GM12891 (cell line): ENCODE results near the gene PSMA1.
A peak's percentile ranks its signal among the peaks of the same experiment; 100 is the strongest.
"Not testable (repeated sequence)": the region's sequence is repeated elsewhere in the genome, so short reads cannot be mapped to it uniquely, and the experiment has no call there.

Experiments
- DNase-seq: peaks from one replicate; pipeline ENCODE4 v3.0.0; 2011; ENCODE audit warnings: low spot score; ENCODE audit not compliant: insufficient read length
- FAIRE-seq: peaks from 2 replicates; lab custom pipeline; 2011; peaks lifted over from hg19 to GRCh38; lab: Jason Lieb, UNC
- PAX5 ChIP-seq: IDR thresholded peaks from 2 replicates; pipeline ENCODE4 v1.6.1; 2011; ENCODE audit warnings: low read length, moderate library complexity, mild to moderate bottlenecking; ENCODE audit not compliant: insufficient read depth, severe bottlenecking
- POLR2A ChIP-seq: IDR thresholded peaks from 2 replicates; pipeline ENCODE4 v1.6.1; 2011; ENCODE audit warnings: low read depth, low read length, control low read depth
- POLR2AphosphoS5 ChIP-seq: IDR thresholded peaks from 2 replicates; pipeline ENCODE4 v1.6.1; 2011; ENCODE audit warnings: low read depth, low read length, control low read depth
- POU2F2 ChIP-seq: IDR thresholded peaks from 2 replicates; pipeline ENCODE4 v1.6.1; 2011; ENCODE audit warnings: low read depth, mild to moderate bottlenecking, control low read depth, low read length, moderate library complexity
- SPI1 ChIP-seq: IDR thresholded peaks from 2 replicates; pipeline ENCODE4 v1.6.1; 2011; ENCODE audit warnings: low read depth, low read length, control low read depth
- TAF1 ChIP-seq: IDR thresholded peaks from 2 replicates; pipeline ENCODE4 v1.6.1; 2011; ENCODE audit warnings: low read depth, low read length, control low read depth

PSMA1 gene

DNA sequence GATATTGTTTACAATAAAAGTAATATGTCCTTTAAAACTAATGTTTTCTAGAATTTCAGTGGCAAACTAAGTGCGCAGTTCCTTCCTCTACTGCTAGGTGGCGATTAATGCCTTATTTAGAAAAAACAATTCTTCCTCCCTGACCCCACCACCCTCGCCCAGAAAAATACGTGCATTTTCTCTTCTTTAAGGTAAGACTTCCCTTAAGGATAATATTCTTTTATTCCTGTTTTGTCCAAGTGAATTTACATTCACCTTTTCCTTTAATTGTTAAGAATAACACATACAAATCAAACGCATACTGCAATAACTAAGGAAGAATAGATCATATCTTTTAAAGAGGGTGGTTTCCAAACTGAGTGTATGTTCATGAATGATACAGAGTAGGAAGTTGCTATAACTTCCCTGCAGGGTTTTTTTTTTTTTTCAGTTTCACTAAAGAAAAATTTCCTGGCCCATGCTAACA lies 17.0 kb upstream of the PSMA1 start:
- FAIRE-seq (no peak), DNase-seq (peak; percentile 43)
- no peak for TF ChIP-seq TAF1
- TF ChIP-seq POU2F2 = no peak
- no peak for TF ChIP-seq SPI1

GRCh38 chr11:14535166-14535565 lies 15.0 kb upstream of the PSMA1 start:
- DNase-seq, FAIRE-seq: not testable (repeated sequence)

GRCh38 chr11:14529951-14530350 lies 9.8 kb upstream of the PSMA1 start:
- DNase-seq = no peak

DNA sequence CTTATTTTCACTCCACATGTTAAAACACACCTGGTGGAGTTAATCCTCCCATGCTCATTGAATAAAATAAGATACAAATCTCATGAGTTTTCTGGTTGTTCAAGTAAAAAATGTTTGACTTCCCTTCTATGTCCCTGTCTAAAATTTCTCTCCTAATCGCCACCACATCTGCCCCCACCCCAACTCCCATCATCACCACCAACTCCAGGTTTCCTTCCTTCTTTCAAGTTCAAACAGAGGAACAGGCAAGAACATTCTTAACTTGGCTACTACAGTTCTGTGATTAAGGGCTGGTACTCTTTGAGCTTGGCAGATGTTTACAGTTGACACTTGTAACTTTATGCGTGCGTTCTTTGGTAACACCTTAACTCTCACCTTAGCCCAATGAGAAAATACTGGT lies 9.1 kb upstream of the PSMA1 start:
- no peak for DNase-seq
- TF ChIP-seq POLR2A = no peak
- TF ChIP-seq POU2F2 = no peak
- TF ChIP-seq TAF1 = no peak
- TF ChIP-seq SPI1 = no peak
- TF ChIP-seq POLR2AphosphoS5 = no peak
- TF ChIP-seq PAX5 = no peak
- FAIRE-seq = no peak

More at GRCh38 chr11:14529951-14530350, 9.8 kb upstream of the PSMA1 start:
- FAIRE-seq = no peak
- TF ChIP-seq PAX5 (no peak), SPI1 (no peak), TAF1 (no peak), POU2F2 (no peak), POLR2AphosphoS5 (no peak), POLR2A (no peak)

DNA sequence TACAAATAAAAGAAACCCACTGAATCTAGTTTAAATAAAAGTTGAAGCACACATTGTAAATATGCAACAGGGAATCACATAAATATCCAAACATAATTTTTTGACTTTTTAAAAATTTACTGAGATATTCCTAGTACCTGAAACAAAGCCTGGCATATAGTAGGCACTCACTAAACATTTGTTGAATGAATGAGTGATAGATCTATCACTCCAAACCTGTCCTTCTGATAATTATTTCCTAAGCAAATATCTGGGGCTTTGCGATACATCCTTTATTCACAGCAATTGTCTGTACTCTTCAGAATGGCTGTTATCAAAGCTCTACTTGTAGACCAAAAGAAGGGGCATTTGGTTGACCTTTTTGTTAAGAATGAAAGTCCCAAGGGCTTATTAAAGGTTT lies 2.6 kb upstream of the PSMA1 start:
- no peak for TF ChIP-seq TAF1
- TF ChIP-seq POU2F2 = no peak
- TF ChIP-seq POLR2AphosphoS5 = no peak
- TF ChIP-seq POLR2A = no peak
- FAIRE-seq (no peak), DNase-seq (no peak)

GRCh38 chr11:14522245-14522644 lies 2.1 kb upstream of the PSMA1 start:
- FAIRE-seq = no peak
- TF ChIP-seq POLR2AphosphoS5 = no peak
- no peak for TF ChIP-seq PAX5
- no peak for TF ChIP-seq TAF1
- TF ChIP-seq POU2F2 = no peak
- TF ChIP-seq SPI1 = no peak
- no peak for TF ChIP-seq POLR2A
- no peak for DNase-seq

DNA sequence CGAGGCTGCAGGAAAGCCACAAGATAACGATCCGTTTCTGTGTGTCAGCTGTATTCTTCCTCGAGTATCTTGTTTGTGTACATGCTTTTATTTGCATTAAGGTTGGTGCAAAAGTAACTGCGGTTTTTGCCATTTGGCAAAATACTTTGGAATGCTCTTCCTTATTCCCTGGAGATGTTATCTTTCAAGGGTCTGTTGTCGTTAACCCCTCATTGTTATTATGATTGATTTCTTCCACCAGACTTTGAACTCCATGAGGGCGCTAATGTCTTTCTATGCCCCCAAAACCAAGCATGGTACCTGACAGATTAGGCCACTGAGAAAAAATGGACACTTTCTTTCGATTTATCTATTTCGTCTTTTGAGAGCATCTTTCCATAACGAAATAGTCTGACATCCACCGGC lies 563 bp upstream of the PSMA1 start:
- TF ChIP-seq POU2F2 = no peak
- TF ChIP-seq SPI1 = no peak
- TF ChIP-seq POLR2A = no peak
- no peak for TF ChIP-seq PAX5
- no peak for TF ChIP-seq POLR2AphosphoS5
- TF ChIP-seq TAF1 = no peak
- DNase-seq (no peak), FAIRE-seq (no peak)

DNA sequence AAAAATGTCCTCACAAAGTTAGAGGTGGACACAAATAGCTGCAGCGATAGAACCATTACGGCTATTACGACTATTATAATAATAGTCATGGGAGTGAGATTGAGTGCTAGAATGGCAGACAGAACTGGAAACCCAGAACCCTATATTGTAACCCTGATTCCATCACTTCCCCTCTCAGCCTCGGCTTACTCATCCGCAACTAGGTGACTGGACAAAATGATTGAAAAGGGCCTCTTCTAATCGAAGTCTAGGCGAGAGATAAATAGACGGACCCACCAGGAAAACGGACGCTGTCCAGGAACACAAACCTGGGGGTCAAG lies 629 bp downstream of the PSMA1 start:
- FAIRE-seq = no peak
- no peak for DNase-seq
- TF ChIP-seq TAF1 = no peak
- TF ChIP-seq SPI1 = peak; percentile 57

DNA sequence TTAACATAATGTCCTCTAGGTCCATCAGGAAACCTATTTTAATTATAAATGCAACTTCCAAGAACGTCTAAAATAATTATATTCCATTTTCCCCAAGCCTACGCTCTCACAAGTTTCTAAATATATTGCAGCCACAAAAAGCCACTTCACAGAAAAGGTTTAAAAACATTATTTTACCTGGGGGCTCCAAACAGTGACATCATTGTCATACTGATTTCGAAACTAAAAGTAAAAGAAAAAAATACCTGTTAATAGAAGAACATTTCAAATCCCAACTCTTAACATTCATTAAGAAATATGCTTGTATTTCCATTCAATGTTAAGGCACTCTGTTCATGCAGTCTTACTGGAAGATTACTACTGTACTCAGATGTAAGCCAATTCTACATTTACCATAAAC lies 1.4 kb downstream of the PSMA1 start:
- TF ChIP-seq PAX5 (no peak), POLR2AphosphoS5 (no peak), TAF1 (no peak), POU2F2 (no peak)
- no peak for FAIRE-seq
- DNase-seq = no peak

DNA sequence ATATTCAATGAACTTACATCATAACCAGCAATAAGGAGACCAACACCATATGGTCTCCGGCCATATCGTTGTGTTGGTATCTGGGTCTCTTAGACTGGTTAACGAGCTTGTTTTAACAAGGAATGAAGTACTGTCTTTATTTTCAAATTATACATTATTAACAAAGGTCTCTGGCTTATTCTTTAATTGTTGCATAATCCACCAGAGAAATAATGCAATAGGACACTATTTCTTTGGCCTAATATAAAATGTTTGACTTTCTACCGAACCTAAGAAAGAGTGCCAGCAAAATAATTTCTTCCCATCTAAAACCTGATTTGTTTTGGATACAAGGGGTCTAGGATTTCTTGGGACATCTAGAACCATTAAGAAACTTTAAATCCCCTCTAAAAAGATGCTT lies 6.4 kb downstream of the PSMA1 start:
- DNase-seq = no peak
- TF ChIP-seq TAF1 = no peak
- no peak for TF ChIP-seq SPI1
- TF ChIP-seq POLR2AphosphoS5 = no peak
- TF ChIP-seq PAX5 = no peak
- TF ChIP-seq POU2F2 = no peak
- no peak for TF ChIP-seq POLR2A
- no peak for FAIRE-seq

- DNase-seq (no peak), FAIRE-seq (no peak)
- no peak for TF ChIP-seq POLR2A
- no peak for TF ChIP-seq POLR2AphosphoS5
- no peak for TF ChIP-seq PAX5
- no peak for TF ChIP-seq POU2F2
- no peak for TF ChIP-seq SPI1
These were observed 13.7 kb downstream of the PSMA1 start for GRCh38 chr11:14506532-14506931.

DNA sequence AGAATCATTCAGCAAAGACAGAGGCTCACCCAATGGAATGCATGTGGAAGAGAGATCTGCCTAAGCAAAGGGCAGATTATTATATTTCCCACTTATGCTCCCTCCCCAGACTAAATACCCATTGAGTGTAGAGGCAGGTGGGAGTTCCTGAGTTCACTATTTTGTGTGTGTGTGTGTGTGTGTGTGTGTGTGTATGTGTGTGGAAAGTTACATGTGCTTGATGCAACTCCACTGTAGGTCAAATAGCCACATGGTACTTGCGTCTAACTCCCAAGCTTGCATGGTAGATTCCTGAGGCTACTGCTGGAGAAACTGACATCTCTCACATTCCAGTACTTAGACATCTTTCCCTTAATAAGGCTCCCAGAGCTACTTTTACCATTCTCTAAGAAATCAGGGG lies 17.2 kb downstream of the PSMA1 start:
- DNase-seq (no peak), FAIRE-seq (no peak)
- TF ChIP-seq POU2F2 (no peak), TAF1 (no peak), POLR2A (peak; percentile 49), PAX5 (no peak), SPI1 (no peak), POLR2AphosphoS5 (0 out of 2 replicates have a peak, but pooled peaks have one; percentile 48)
